ENCODE measurements around the gene EIF2AK3. TPM values are rescaled to one million over a fixed set of nuclear protein-coding genes. Genes with fewer than 3 reads are reported as not detected.

The EIF2AK3 gene
- total and polyA plus RNA-seq, 2 experiments from 2014 or later: 19.5 to 41.9 TPM

GRCh38 chr2:88613921-88614320 lies 13.3 kb downstream of the EIF2AK3 start:
- no peak overlapping the region for H3K4me3 ChIP-seq
- no peaks in the 10 kb centered on the region for H3K9me3 ChIP-seq (ENCODE audit: low read depth)
- no peak overlapping the region for H2AFZ ChIP-seq
- TF ChIP-seq EZH2phosphoT487 (IDR thresholded peaks at IDR 0.05; ENCODE audit: low read depth, severe bottlenecking, unreplicated experiment) (no peak), CTCF (IDR thresholded peaks at IDR 0.05; ENCODE audit: poor library complexity) (no peak), EZH2 (IDR thresholded peaks at IDR 0.05; ENCODE audit: borderline replicate concordance) (no peak)
- peak overlapping the region; percentile 45 for H3K27ac ChIP-seq
- no peaks in the 10 kb centered on the region for H3K36me3 ChIP-seq (replicated peaks; ENCODE audit: insufficient read depth, low read depth)
- no peak for DNase-seq (ENCODE audit: low spot score)
- peaks cover 90% of the 10 kb centered on the region for H3K79me2 ChIP-seq
- WGBS (ENCODE audit: low lambda C conversion rate, missing lambda C conversion rate): 71% methylated on average over 4 of the region's 4 CpGs
- no peaks in the 10 kb centered on the region for H3K9me2 ChIP-seq (replicated peaks; ENCODE audit: insufficient read depth)
- no peaks in the 10 kb centered on the region for H3K27me3 ChIP-seq
- H3K4me2 ChIP-seq: peak overlapping the region; percentile 5
- peaks cover 36% of the 10 kb centered on the region for H4K20me1 ChIP-seq (ENCODE audit: insufficient read depth, poor library complexity, severe bottlenecking)
- peaks cover 5% of the 10 kb centered on the region for H3K4me1 ChIP-seq (ENCODE audit: insufficient read depth)

- Histone ChIP-seq H3K4me1 (ENCODE audit: insufficient read depth) (no peaks in the 10 kb centered on the region), H3K27me3 (no peaks in the 10 kb centered on the region), H3K27ac (no peak overlapping the region), H3K9me2 (replicated peaks; ENCODE audit: insufficient read depth) (no peaks in the 10 kb centered on the region), H3K36me3 (replicated peaks; ENCODE audit: insufficient read depth, low read depth) (no peaks in the 10 kb centered on the region), H2AFZ (no peak overlapping the region), H4K20me1 (ENCODE audit: insufficient read depth, poor library complexity, severe bottlenecking) (peaks cover 3% of the 10 kb centered on the region), H3K4me2 (no peak overlapping the region), H3K4me3 (no peak overlapping the region), H3K79me2 (peaks cover 82% of the 10 kb centered on the region), H3K9me3 (ENCODE audit: low read depth) (no peaks in the 10 kb centered on the region)
- no peak for DNase-seq (ENCODE audit: low spot score)
- TF ChIP-seq EZH2 (IDR thresholded peaks at IDR 0.05; ENCODE audit: borderline replicate concordance) (no peak), CTCF (IDR thresholded peaks at IDR 0.05; ENCODE audit: poor library complexity) (no peak), EZH2phosphoT487 (IDR thresholded peaks at IDR 0.05; ENCODE audit: low read depth, severe bottlenecking, unreplicated experiment) (no peak)
- WGBS (ENCODE audit: low lambda C conversion rate, missing lambda C conversion rate): 91% methylated on average over 3 of the region's 3 CpGs
These were observed 19.1 kb downstream of the EIF2AK3 start for GRCh38 chr2:88608184-88608583.

DNA sequence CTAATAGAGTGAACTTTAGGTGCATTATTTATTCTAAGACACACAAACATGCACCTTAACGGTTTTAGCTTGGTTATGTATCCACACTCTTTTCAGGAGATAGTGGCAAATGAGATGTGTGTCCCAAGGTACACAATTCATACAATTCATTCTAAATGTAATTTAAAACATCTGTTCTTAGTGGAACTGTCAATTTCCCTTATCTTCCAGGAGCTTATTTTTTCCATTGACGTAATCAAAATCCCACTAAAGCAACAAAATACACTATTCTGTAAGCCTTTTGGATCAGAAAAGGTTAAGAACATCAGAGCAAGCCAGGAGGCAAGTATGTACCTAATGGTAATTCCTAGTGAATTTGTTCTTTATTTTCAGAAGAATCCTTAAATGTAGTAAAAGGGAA lies 19.8 kb downstream of the EIF2AK3 start:
- no peak overlapping the region for H3K4me3 ChIP-seq
- H3K4me2 ChIP-seq: no peak overlapping the region
- no peaks in the 10 kb centered on the region for H3K9me3 ChIP-seq (ENCODE audit: low read depth)
- H3K4me1 ChIP-seq (ENCODE audit: insufficient read depth): no peaks in the 10 kb centered on the region
- TF ChIP-seq EZH2 (IDR thresholded peaks at IDR 0.05; ENCODE audit: borderline replicate concordance) (no peak), EZH2phosphoT487 (IDR thresholded peaks at IDR 0.05; ENCODE audit: low read depth, severe bottlenecking, unreplicated experiment) (no peak), CTCF (IDR thresholded peaks at IDR 0.05; ENCODE audit: poor library complexity) (no peak)
- 84% methylated on average over 2 of the region's 2 CpGs for WGBS (ENCODE audit: low lambda C conversion rate, missing lambda C conversion rate)
- H3K79me2 ChIP-seq: peaks cover 80% of the 10 kb centered on the region
- no peak for DNase-seq (ENCODE audit: low spot score)
- no peaks in the 10 kb centered on the region for H3K9me2 ChIP-seq (replicated peaks; ENCODE audit: insufficient read depth)
- no peaks in the 10 kb centered on the region for H3K36me3 ChIP-seq (replicated peaks; ENCODE audit: insufficient read depth, low read depth)
- no peaks in the 10 kb centered on the region for H3K27me3 ChIP-seq
- peaks cover 3% of the 10 kb centered on the region for H4K20me1 ChIP-seq (ENCODE audit: insufficient read depth, poor library complexity, severe bottlenecking)
- no peak overlapping the region for H2AFZ ChIP-seq
- no peak overlapping the region for H3K27ac ChIP-seq
